Activated B cell treated with CpG ODN at 0.5 μM for 24 hours (primary cell): ENCODE data around the gene KANK3. TPM values are rescaled to one million over a fixed set of nuclear protein-coding genes. Genes with fewer than 3 reads are reported as not detected.
"Not testable (repeated sequence)": the region's sequence is repeated elsewhere in the genome, so short reads cannot be mapped to it uniquely, and the experiment has no call there.

ENCODE experiments used
- ATAC-seq: fragments of 200-7000 bp; cut with Tn5 transposase; one replicate; pipeline ENCODE4 v1.10.0; 2021; ENCODE audit warnings: low read depth, mild to moderate bottlenecking, moderate library complexity
- CTCF ChIA-PET: fragments of 350-600 bp; sonication (Branson Sonifier 250); formaldehyde crosslinking; loops from one replicate; lab custom pipeline; 2021; ENCODE audit warnings: antibody characterized with exemption; lab: Charles Lee
- POLR2A ChIA-PET: fragments of 350-600 bp; sonication (Branson Sonifier 250); formaldehyde crosslinking; loops from one replicate; lab custom pipeline; 2021; ENCODE audit warnings: antibody characterized with exemption; lab: Charles Lee
- DNase-seq: peaks from one replicate; pipeline ENCODE4 v3.0.0; 2022
- H3K27ac Mint-ChIP-seq: one replicate; pipeline ENCODE4 v1.8.0; 2020; ENCODE audit warnings: mixed read lengths
- H3K27me3 Mint-ChIP-seq: one replicate; pipeline ENCODE4 v1.8.0; 2021; ENCODE audit warnings: mixed read lengths
- H3K36me3 Mint-ChIP-seq: one replicate; pipeline ENCODE4 v1.8.0; 2021; ENCODE audit warnings: low read depth, mixed read lengths
- H3K4me1 Mint-ChIP-seq: one replicate; pipeline ENCODE4 v1.8.0; 2021; ENCODE audit warnings: mixed read lengths
- H3K4me3 Mint-ChIP-seq: one replicate; pipeline ENCODE4 v1.8.0; 2020; ENCODE audit warnings: mild to moderate bottlenecking, mixed read lengths
- H3K9me3 Mint-ChIP-seq: one replicate; pipeline ENCODE4 v1.8.0; 2020; ENCODE audit warnings: mixed read lengths
- CTCF ChIP-seq: fragments of 200-600 bp; IDR thresholded peaks from one replicate; pipeline ENCODE4 v1.8.0; 2022; ENCODE audit warnings: antibody characterized with exemption, mild to moderate bottlenecking
- intact Hi-C: fragments of 100-400 bp; cut with micrococcal nuclease; formaldehyde crosslinking; loops from one replicate; pipeline ENCODE4 v1.15.1; 2024
- total RNA-seq: library from RNA; stranded (reverse); gene quantifications from 2 replicates; pipeline ENCODE4 v1.2.3, GENCODE V29; 2022

KANK3 gene
- total RNA-seq, 1 donor from 2014 or later: 0.29 TPM

- peaks cover 27% of the 10 kb centered on the region for H3K4me1 Mint-ChIP-seq
- intact Hi-C loops: loop anchor here (1.0 to 10.0 kb wide), 7 partner anchors 23 to 470 kb away; partner anchors contain the start of genes HNRNPM, KANK3, MARCHF2 and NDUFA7
- H3K27me3 Mint-ChIP-seq: no peaks in the 10 kb centered on the region
- DNase-seq (peak; percentile 92), ATAC-seq (peak; percentile 88)
- TF ChIP-seq CTCF: no peak
- CTCF ChIA-PET: interaction anchor here (1.2 kb wide), 1 partner anchor 23 kb away, joined by 4 read pairs; the partner anchor contains the start of gene MARCHF2
- H3K36me3 Mint-ChIP-seq: peaks cover 12% of the 10 kb centered on the region
- H3K4me3 Mint-ChIP-seq: peak within 1 kb of the TSS; percentile 95
- POLR2A ChIA-PET: interaction anchor here (0.5 to 2.2 kb wide), 12 partner anchors 10 to 688 kb away, joined by 3 to 17 read pairs (median 4); partner anchors contain the start of genes FCER2, HNRNPM, MARCHF2 and NDUFA7
- H3K9me3 Mint-ChIP-seq: peaks cover 3% of the 10 kb centered on the region
- peak within 1 kb of the TSS; percentile 94 for H3K27ac Mint-ChIP-seq
These were observed 47.0 kb upstream of the KANK3 start, which contains the start of gene RAB11B for GRCh38 chr19:8389891-8390616. TSS of gene RAB11B (plus strand) at chr19:8390360. CDS start at chr19:8390417, 57 bp downstream.

- no peak overlapping the region for H3K27ac Mint-ChIP-seq
- DNase-seq: no peak
- H3K4me3 Mint-ChIP-seq: no peak overlapping the region
- ATAC-seq: no peak
- peaks cover 3% of the 10 kb centered on the region for H3K9me3 Mint-ChIP-seq
- no peaks in the 10 kb centered on the region for H3K27me3 Mint-ChIP-seq
- POLR2A ChIA-PET: interaction anchor here (0.6 kb wide), 1 partner anchor 85 kb away, joined by 4 read pairs; no protein-coding TSS in a partner anchor
- CTCF ChIA-PET: no interaction called here
- H3K36me3 Mint-ChIP-seq: peaks cover 9% of the 10 kb centered on the region
- no peak for TF ChIP-seq CTCF
- peaks cover 27% of the 10 kb centered on the region for H3K4me1 Mint-ChIP-seq
- intact Hi-C loops: no loop called here
These were observed 45.5 kb upstream of the KANK3 start for GRCh38 chr19:8388612-8388958.

GRCh38 chr19:8387688-8388611 lies 44.9 kb upstream of the KANK3 start:
- no peak for ATAC-seq
- Mint-ChIP-seq H3K4me3 (no peak overlapping the region), H3K9me3 (peaks cover 3% of the 10 kb centered on the region), H3K4me1 (peaks cover 25% of the 10 kb centered on the region), H3K36me3 (peaks cover 9% of the 10 kb centered on the region), H3K27me3 (no peaks in the 10 kb centered on the region), H3K27ac (no peak overlapping the region)
- no peak for DNase-seq
- POLR2A ChIA-PET: interaction anchor here (0.6 kb wide), 1 partner anchor 84 kb away, joined by 4 read pairs; no protein-coding TSS in a partner anchor
- intact Hi-C loops: no loop called here
- CTCF ChIA-PET: no interaction called here
- TF ChIP-seq CTCF: no peak

GRCh38 chr19:8386990-8387389 lies 43.9 kb upstream of the KANK3 start:
- no peak overlapping the region for H3K27ac Mint-ChIP-seq

GRCh38 chr19:8386419-8386818 lies 43.4 kb upstream of the KANK3 start:
- CTCF ChIA-PET, H3K4me3 Mint-ChIP-seq, H3K36me3 Mint-ChIP-seq, intact Hi-C loops, H3K9me3 Mint-ChIP-seq, ATAC-seq, H3K27me3 Mint-ChIP-seq, POLR2A ChIA-PET, DNase-seq, H3K27ac Mint-ChIP-seq: not testable (repeated sequence)
- H3K4me1 Mint-ChIP-seq: peaks cover 13% of the 10 kb centered on the region

More at GRCh38 chr19:8386990-8387389, 43.9 kb upstream of the KANK3 start:
- H3K9me3 Mint-ChIP-seq: peaks cover 3% of the 10 kb centered on the region
- POLR2A ChIA-PET: no interaction called here
- CTCF ChIA-PET: no interaction called here
- peaks cover 18% of the 10 kb centered on the region for H3K4me1 Mint-ChIP-seq
- DNase-seq: no peak
- no peak for ATAC-seq
- H3K36me3 Mint-ChIP-seq: peaks cover 9% of the 10 kb centered on the region
- intact Hi-C loops: no loop called here
- H3K4me3 Mint-ChIP-seq: no peak overlapping the region
- TF ChIP-seq CTCF: no peak
- H3K27me3 Mint-ChIP-seq: no peaks in the 10 kb centered on the region

- intact Hi-C loops, DNase-seq, H3K27me3 Mint-ChIP-seq, H3K4me3 Mint-ChIP-seq, H3K4me1 Mint-ChIP-seq, ATAC-seq, H3K27ac Mint-ChIP-seq, H3K9me3 Mint-ChIP-seq, CTCF ChIA-PET, POLR2A ChIA-PET, H3K36me3 Mint-ChIP-seq: not testable (repeated sequence)
These were observed 42.5 kb upstream of the KANK3 start for GRCh38 chr19:8385566-8385965.

- DNase-seq, ATAC-seq, H3K4me1 Mint-ChIP-seq, POLR2A ChIA-PET, H3K27me3 Mint-ChIP-seq, H3K9me3 Mint-ChIP-seq, H3K36me3 Mint-ChIP-seq, CTCF ChIA-PET, intact Hi-C loops, H3K27ac Mint-ChIP-seq, H3K4me3 Mint-ChIP-seq: not testable (repeated sequence)
These were observed 42.0 kb upstream of the KANK3 start for GRCh38 chr19:8385103-8385502.

GRCh38 chr19:8384569-8384968 lies 41.5 kb upstream of the KANK3 start:
- CTCF ChIA-PET, H3K4me3 Mint-ChIP-seq, H3K36me3 Mint-ChIP-seq: not testable (repeated sequence)

More at GRCh38 chr19:8384569-8384968, 41.5 kb upstream of the KANK3 start:
- POLR2A ChIA-PET, intact Hi-C loops, H3K9me3 Mint-ChIP-seq, H3K27me3 Mint-ChIP-seq, DNase-seq, ATAC-seq, H3K27ac Mint-ChIP-seq, H3K4me1 Mint-ChIP-seq: not testable (repeated sequence)
